ENCODE measurements around the gene IFI44L.

The IFI44L gene

DNA sequence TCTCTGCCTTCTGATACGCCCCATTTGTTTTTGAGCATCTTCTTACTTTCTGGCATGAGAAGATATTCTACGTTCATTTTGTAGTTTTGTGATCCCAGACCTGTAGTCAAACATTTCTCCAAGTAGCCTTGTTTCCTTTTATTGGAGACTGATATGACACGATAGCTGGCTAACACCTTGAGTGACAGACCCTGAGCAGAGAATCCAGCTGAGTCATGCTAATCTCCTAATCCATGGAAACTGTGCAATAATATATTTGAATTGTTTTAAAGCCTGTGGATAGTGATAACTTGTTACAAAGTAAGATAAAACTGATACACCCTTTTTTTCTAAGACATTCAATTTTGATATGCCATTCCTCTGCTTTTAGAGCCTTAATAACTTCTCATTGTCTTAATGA lies 1.2 kb upstream of the IFI44L start:
- Histone ChIP-seq H3K27me3 (replicated peaks in 2 of 5; ENCODE audit: control insufficient read depth in 4 of 5, insufficient read depth in 5 of 5, low read length in 4 of 5) (no peaks in the 10 kb centered on the region), H3K4me1 (ENCODE audit: control extremely low read depth in 1 of 4, control insufficient read depth in 4 of 4, insufficient read depth in 4 of 4, low read length in 3 of 4) (peaks cover 0 to 17% (median 7%) of the 10 kb centered on the region in 4 experiments), H3K9me3 (ENCODE audit: control extremely low read depth in 1 of 5, control insufficient read depth in 4 of 5, insufficient read depth in 2 of 5, low read depth in 1 of 5, low read length in 4 of 5) (no peaks in the 10 kb centered on the region), H3K4me3 (ENCODE audit: control insufficient read depth in 1 of 7, extremely low read depth in 1 of 7, insufficient read depth in 4 of 7, low read depth in 2 of 7, low read length in 6 of 7) (no peak overlapping the region), H3K27ac (ENCODE audit: insufficient read depth in 1 of 2, low read depth in 1 of 2, low read length in 2 of 2, poor library complexity in 1 of 2, severe bottlenecking in 2 of 2) (no peak overlapping the region), H3K36me3 (ENCODE audit: control insufficient read depth in 4 of 4, insufficient read depth in 4 of 4, low read length in 3 of 4) (no peaks in the 10 kb centered on the region)
- POLR2A ChIA-PET, result no interaction called here
- 50% methylated on average over 2 of the region's 3 CpGs for WGBS (ENCODE audit: insufficient coverage)
- CTCF ChIA-PET, result interaction anchor here (0.8 to 2.4 kb wide), 4 partner anchors 49 to 59 kb away, joined by 3 to 12 read pairs (median 7); no protein-coding TSS in a partner anchor
- peak in 1 of 3 donors; percentile 24 for DNase-seq

GRCh38 chr1:78619446-78619802 lies 824 bp upstream of the IFI44L start:
- CTCF ChIA-PET, result interaction anchor here (0.8 to 2.4 kb wide), 10 partner anchors 8 to 58 kb away, joined by 3 to 12 read pairs (median 6); no protein-coding TSS in a partner anchor
- Histone ChIP-seq H3K27ac (ENCODE audit: insufficient read depth in 1 of 2, low read depth in 1 of 2, low read length in 2 of 2, poor library complexity in 1 of 2, severe bottlenecking in 2 of 2) (no peak overlapping the region), H3K36me3 (ENCODE audit: control insufficient read depth in 4 of 4, insufficient read depth in 4 of 4, low read length in 3 of 4) (no peaks in the 10 kb centered on the region), H3K27me3 (replicated peaks in 2 of 5; ENCODE audit: control insufficient read depth in 4 of 5, insufficient read depth in 5 of 5, low read length in 4 of 5) (no peaks in the 10 kb centered on the region), H3K9me3 (ENCODE audit: control extremely low read depth in 1 of 5, control insufficient read depth in 4 of 5, insufficient read depth in 2 of 5, low read depth in 1 of 5, low read length in 4 of 5) (no peaks in the 10 kb centered on the region), H3K4me1 (ENCODE audit: control extremely low read depth in 1 of 4, control insufficient read depth in 4 of 4, insufficient read depth in 4 of 4, low read length in 3 of 4) (peaks cover 0 to 17% (median 7%) of the 10 kb centered on the region in 4 experiments), H3K4me3 (ENCODE audit: control insufficient read depth in 1 of 7, extremely low read depth in 1 of 7, insufficient read depth in 4 of 7, low read depth in 2 of 7, low read length in 6 of 7) (peak overlapping the region in 3 of 7 experiments; percentile 61 to 82 (median 82))
- POLR2A ChIA-PET, result no interaction called here
- peak in 1 of 3 donors; percentile 19 for DNase-seq
- 84% methylated on average over 4 of the region's 4 CpGs for WGBS (ENCODE audit: insufficient coverage)

GRCh38 chr1:78620666-78621065 lies 418 bp downstream of the IFI44L start:
- Histone ChIP-seq H3K9me3 (ENCODE audit: control extremely low read depth in 1 of 5, control insufficient read depth in 4 of 5, insufficient read depth in 2 of 5, low read depth in 1 of 5, low read length in 4 of 5) (no peaks in the 10 kb centered on the region), H3K4me1 (ENCODE audit: control extremely low read depth in 1 of 4, control insufficient read depth in 4 of 4, insufficient read depth in 4 of 4, low read length in 3 of 4) (peaks cover 0 to 17% (median 7%) of the 10 kb centered on the region in 4 experiments), H3K27me3 (replicated peaks in 2 of 5; ENCODE audit: control insufficient read depth in 4 of 5, insufficient read depth in 5 of 5, low read length in 4 of 5) (no peaks in the 10 kb centered on the region), H3K36me3 (ENCODE audit: control insufficient read depth in 4 of 4, insufficient read depth in 4 of 4, low read length in 3 of 4) (no peaks in the 10 kb centered on the region), H3K27ac (ENCODE audit: insufficient read depth in 1 of 2, low read depth in 1 of 2, low read length in 2 of 2, poor library complexity in 1 of 2, severe bottlenecking in 2 of 2) (peak overlapping the region; percentile 47 to 67), H3K4me3 (ENCODE audit: control insufficient read depth in 1 of 7, extremely low read depth in 1 of 7, insufficient read depth in 4 of 7, low read depth in 2 of 7, low read length in 6 of 7) (peak overlapping the region in 6 of 7 experiments; percentile 16 to 82 (median 63))
- DNase-seq, result no peak
- no CpG with 5 or more reads among the region's 1 CpG for WGBS (ENCODE audit: insufficient coverage)
- CTCF ChIA-PET, result interaction anchor here (1.1 to 2.4 kb wide), 11 partner anchors 10 to 59 kb away, joined by 3 to 12 read pairs (median 6); partner anchors contain the start of gene IFI44
- POLR2A ChIA-PET, result no interaction called here

DNA sequence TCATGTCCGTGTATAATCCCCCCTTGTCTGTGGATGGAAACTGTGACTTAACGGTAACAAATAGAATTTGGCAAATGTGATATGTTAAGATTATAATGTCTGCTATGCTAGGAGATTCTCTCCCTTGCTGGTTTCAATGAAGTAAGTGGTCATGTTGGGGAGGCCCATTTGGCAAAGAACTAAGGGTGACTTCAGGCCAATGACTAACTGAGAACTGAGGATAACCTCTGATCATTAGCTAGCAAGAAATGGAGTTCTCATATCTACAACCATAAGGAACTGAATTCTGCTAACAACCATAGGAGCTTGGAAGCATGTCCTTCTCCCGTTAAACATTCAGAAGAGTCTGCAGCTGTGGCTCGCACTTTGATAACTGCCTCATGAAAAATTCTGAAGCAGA lies 2.3 kb downstream of the IFI44L start:
- no peak for DNase-seq
- Histone ChIP-seq H3K4me3 (ENCODE audit: control insufficient read depth in 1 of 7, extremely low read depth in 1 of 7, insufficient read depth in 4 of 7, low read depth in 2 of 7, low read length in 6 of 7) (no peak overlapping the region), H3K27me3 (replicated peaks in 2 of 5; ENCODE audit: control insufficient read depth in 4 of 5, insufficient read depth in 5 of 5, low read length in 4 of 5) (no peaks in the 10 kb centered on the region), H3K4me1 (ENCODE audit: control extremely low read depth in 1 of 4, control insufficient read depth in 4 of 4, insufficient read depth in 4 of 4, low read length in 3 of 4) (peaks cover 0 to 17% (median 7%) of the 10 kb centered on the region in 4 experiments), H3K27ac (ENCODE audit: insufficient read depth in 1 of 2, low read depth in 1 of 2, low read length in 2 of 2, poor library complexity in 1 of 2, severe bottlenecking in 2 of 2) (no peak overlapping the region), H3K9me3 (ENCODE audit: control extremely low read depth in 1 of 5, control insufficient read depth in 4 of 5, insufficient read depth in 2 of 5, low read depth in 1 of 5, low read length in 4 of 5) (no peaks in the 10 kb centered on the region), H3K36me3 (ENCODE audit: control insufficient read depth in 4 of 4, insufficient read depth in 4 of 4, low read length in 3 of 4) (no peaks in the 10 kb centered on the region)
- CTCF ChIA-PET, result interaction anchor here (0.7 to 2.1 kb wide), 4 partner anchors 9 to 61 kb away, joined by 3 to 6 read pairs (median 4); no protein-coding TSS in a partner anchor
- 78% methylated on average over 3 of the region's 4 CpGs for WGBS (ENCODE audit: insufficient coverage)
- POLR2A ChIA-PET, result no interaction called here

GRCh38 chr1:78624035-78624434 lies 3.8 kb downstream of the IFI44L start:
- CTCF ChIA-PET, result interaction anchor here (1.1 to 2.1 kb wide), 2 partner anchors 10 to 20 kb away, joined by 3 to 6 read pairs; no protein-coding TSS in a partner anchor
- POLR2A ChIA-PET, result no interaction called here
- Histone ChIP-seq H3K4me1 (ENCODE audit: control extremely low read depth in 1 of 4, control insufficient read depth in 4 of 4, insufficient read depth in 4 of 4, low read length in 3 of 4) (peaks cover 0 to 14% (median 7%) of the 10 kb centered on the region in 4 experiments), H3K36me3 (ENCODE audit: control insufficient read depth in 4 of 4, insufficient read depth in 4 of 4, low read length in 3 of 4) (no peaks in the 10 kb centered on the region), H3K9me3 (ENCODE audit: control extremely low read depth in 1 of 5, control insufficient read depth in 4 of 5, insufficient read depth in 2 of 5, low read depth in 1 of 5, low read length in 4 of 5) (no peaks in the 10 kb centered on the region), H3K27ac (ENCODE audit: insufficient read depth in 1 of 2, low read depth in 1 of 2, low read length in 2 of 2, poor library complexity in 1 of 2, severe bottlenecking in 2 of 2) (no peak overlapping the region), H3K27me3 (replicated peaks in 2 of 5; ENCODE audit: control insufficient read depth in 4 of 5, insufficient read depth in 5 of 5, low read length in 4 of 5) (no peaks in the 10 kb centered on the region), H3K4me3 (ENCODE audit: control insufficient read depth in 1 of 7, extremely low read depth in 1 of 7, insufficient read depth in 4 of 7, low read depth in 2 of 7, low read length in 6 of 7) (no peak overlapping the region)
- DNase-seq, result no peak
- whole genome bisulfite sequencing (ENCODE audit: insufficient coverage), result 90% methylated on average over 2 of the region's 7 CpGs

DNA sequence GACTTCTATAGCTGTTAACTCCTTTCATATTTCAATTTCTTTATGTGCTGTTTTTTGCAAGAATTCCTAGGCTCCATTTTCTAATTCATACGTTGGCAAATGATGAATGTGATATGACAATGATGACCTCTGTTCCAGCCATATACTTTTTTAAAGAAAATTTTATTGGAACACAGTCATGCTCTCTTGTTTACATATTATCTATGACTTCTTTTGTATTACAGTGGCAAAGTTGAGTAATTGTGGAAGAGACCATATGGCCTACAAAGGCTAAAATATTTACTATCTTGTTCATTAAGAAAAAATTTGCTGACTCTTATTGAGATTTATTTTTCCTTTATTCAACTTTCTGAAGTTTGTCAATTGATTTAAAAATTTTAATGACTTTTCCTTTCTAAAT lies 7.1 kb downstream of the IFI44L start:
- H3K27me3 ChIP-seq (replicated peaks in 2 of 5; ENCODE audit: control insufficient read depth in 4 of 5, insufficient read depth in 5 of 5, low read length in 4 of 5), result no peaks in the 10 kb centered on the region
- no peaks in the 10 kb centered on the region for H3K9me3 ChIP-seq (ENCODE audit: control extremely low read depth in 1 of 5, control insufficient read depth in 4 of 5, insufficient read depth in 2 of 5, low read depth in 1 of 5, low read length in 4 of 5)
- CTCF ChIA-PET, result interaction anchor here (1.1 to 1.8 kb wide), 4 partner anchors 10 to 50 kb away, joined by 3 to 6 read pairs (median 5); no protein-coding TSS in a partner anchor
- H3K4me1 ChIP-seq (ENCODE audit: control extremely low read depth in 1 of 4, control insufficient read depth in 4 of 4, insufficient read depth in 4 of 4, low read length in 3 of 4), result no peaks in the 10 kb centered on the region
- H3K36me3 ChIP-seq (ENCODE audit: control insufficient read depth in 4 of 4, insufficient read depth in 4 of 4, low read length in 3 of 4), result no peaks in the 10 kb centered on the region
- POLR2A ChIA-PET, result interaction anchor here (0.6 kb wide), 1 partner anchor 34 kb away, joined by 3 read pairs; no protein-coding TSS in a partner anchor
- H3K4me3 ChIP-seq (ENCODE audit: control insufficient read depth in 1 of 7, extremely low read depth in 1 of 7, insufficient read depth in 4 of 7, low read depth in 2 of 7, low read length in 6 of 7), result no peak overlapping the region
- DNase-seq, result no peak
- no peak overlapping the region for H3K27ac ChIP-seq (ENCODE audit: insufficient read depth in 1 of 2, low read depth in 1 of 2, low read length in 2 of 2, poor library complexity in 1 of 2, severe bottlenecking in 2 of 2)
- no CpG with 5 or more reads among the region's 1 CpG for WGBS (ENCODE audit: insufficient coverage)

DNA sequence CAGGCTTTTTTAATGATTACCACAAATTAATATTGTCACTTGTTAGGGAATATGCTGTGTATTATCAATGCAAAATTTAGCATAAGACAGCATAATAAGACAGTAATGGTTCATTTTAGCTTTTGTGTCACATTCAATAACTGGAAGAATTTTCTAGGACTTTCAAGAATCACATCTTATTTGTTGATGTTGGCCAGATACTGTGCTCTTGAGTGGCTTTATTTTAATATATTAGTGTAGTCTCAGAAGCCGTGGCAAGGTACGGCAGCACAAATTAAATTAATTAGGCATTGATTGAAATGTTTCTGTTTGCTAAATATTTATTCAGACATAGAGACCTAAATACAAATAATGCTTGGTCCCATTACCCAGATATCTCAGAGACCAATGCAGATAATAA lies 10.4 kb downstream of the IFI44L start:
- POLR2A ChIA-PET, result no interaction called here

More for the DNA sequence above, 10.4 kb downstream of the IFI44L start:
- H3K27me3 ChIP-seq (replicated peaks in 2 of 5; ENCODE audit: control insufficient read depth in 4 of 5, insufficient read depth in 5 of 5, low read length in 4 of 5), result no peaks in the 10 kb centered on the region
- no peaks in the 10 kb centered on the region for H3K36me3 ChIP-seq (ENCODE audit: control insufficient read depth in 4 of 4, insufficient read depth in 4 of 4, low read length in 3 of 4)
- H3K27ac ChIP-seq (ENCODE audit: insufficient read depth in 1 of 2, low read depth in 1 of 2, low read length in 2 of 2, poor library complexity in 1 of 2, severe bottlenecking in 2 of 2), result no peak overlapping the region
- no CpG with 5 or more reads among the region's 2 CpGs for WGBS (ENCODE audit: insufficient coverage)
- H3K9me3 ChIP-seq (ENCODE audit: control extremely low read depth in 1 of 5, control insufficient read depth in 4 of 5, insufficient read depth in 2 of 5, low read depth in 1 of 5, low read length in 4 of 5), result no peaks in the 10 kb centered on the region
- no peak overlapping the region for H3K4me3 ChIP-seq (ENCODE audit: control insufficient read depth in 1 of 7, extremely low read depth in 1 of 7, insufficient read depth in 4 of 7, low read depth in 2 of 7, low read length in 6 of 7)
- H3K4me1 ChIP-seq (ENCODE audit: control extremely low read depth in 1 of 4, control insufficient read depth in 4 of 4, insufficient read depth in 4 of 4, low read length in 3 of 4), result no peaks in the 10 kb centered on the region
- DNase-seq, result no peak
- CTCF ChIA-PET, result no interaction called here

All from common myeloid progenitor, CD34-positive (primary cell).